Measurements from ENCODE around the gene PSMD11.
"Not testable (repeated sequence)": the region's sequence is repeated elsewhere in the genome, so short reads cannot be mapped to it uniquely, and the experiment has no call there.

The PSMD11 gene

GRCh38 chr17:32515677-32516383 is 71.5 kb downstream of the PSMD11 start:
- DNase-seq = no peak

GRCh38 chr17:32516450-32516849 is 72.1 kb downstream of the PSMD11 start:
- no peak for DNase-seq

- DNase-seq = no peak
Observed at GRCh38 chr17:32516940-32517701, 72.8 kb downstream of the PSMD11 start.

- no peak for DNase-seq
Observed at GRCh38 chr17:32517982-32518381, 73.7 kb downstream of the PSMD11 start.

GRCh38 chr17:32518646-32519227 is 74.4 kb downstream of the PSMD11 start:
- no peak for DNase-seq

- peak; percentile 76 for DNase-seq
Observed at GRCh38 chr17:32519228-32520103, 75.2 kb downstream of the PSMD11 start.

- peak; percentile 52 for DNase-seq
Observed at GRCh38 chr17:32520104-32520701, 75.9 kb downstream of the PSMD11 start.

- no peak for DNase-seq
Observed at GRCh38 chr17:32520737-32521404, 76.6 kb downstream of the PSMD11 start.

- DNase-seq = no peak
Observed at GRCh38 chr17:32523017-32523680, 78.8 kb downstream of the PSMD11 start.

- no peak for DNase-seq
Observed at GRCh38 chr17:32523827-32524552, 79.7 kb downstream of the PSMD11 start.

- DNase-seq = not testable (repeated sequence)
Observed at GRCh38 chr17:32524553-32524880, 80.2 kb downstream of the PSMD11 start.

GRCh38 chr17:32525122-32525521 is 80.8 kb downstream of the PSMD11 start:
- no peak for DNase-seq

- DNase-seq = no peak
Observed at GRCh38 chr17:32527146-32527545, 82.8 kb downstream of the PSMD11 start.

- no peak for DNase-seq
Observed at GRCh38 chr17:32528825-32529224, 84.5 kb downstream of the PSMD11 start.

- no peak for DNase-seq
Observed at GRCh38 chr17:32529604-32530003, 85.3 kb downstream of the PSMD11 start.
